Ishikawa (cell line): Measurements from ENCODE around the gene PALLD.

Experiments
- CEBPB ChIP-seq: IDR thresholded peaks from 2 replicates; pipeline ENCODE4 v1.6.1; 2012
- CREB1 ChIP-seq: IDR thresholded peaks from 2 replicates; pipeline ENCODE4 v1.6.1; 2012; ENCODE audit warnings: low read depth
- EP300 ChIP-seq: IDR thresholded peaks from 2 replicates; pipeline ENCODE4 v1.6.1; 2012; ENCODE audit warnings: borderline replicate concordance
- FOXM1 ChIP-seq: IDR thresholded peaks from 2 replicates; pipeline ENCODE4 v1.6.1; 2012; ENCODE audit warnings: low read depth, borderline replicate concordance
- TAF1 ChIP-seq: IDR thresholded peaks from 2 replicates; pipeline ENCODE4 v1.6.1; 2012; ENCODE audit warnings: low read depth, mild to moderate bottlenecking
- TCF12 ChIP-seq: IDR thresholded peaks from 2 replicates; pipeline ENCODE4 v1.6.1; 2012; ENCODE audit warnings: low read depth

GRCh38 chr4:168825975-168826374 is 329.1 kb downstream of the PALLD start:
- TF ChIP-seq FOXM1 (no peak), EP300 (no peak), CREB1 (no peak), TAF1 (no peak), TCF12 (no peak), CEBPB (no peak)
